GM12873 (cell line): Measurements from ENCODE around the gene SEMA7A.
A peak's percentile ranks its signal among the peaks of the same experiment; 100 is the strongest.

Experiments
- TF ChIP-seq, protein P1 (sequence below): IDR thresholded peaks from 2 replicates; pipeline ENCODE4 v1.5.1; 2012; ENCODE audit warnings: low read depth, mild to moderate bottlenecking, moderate library complexity, low read length, control low read depth; ENCODE audit not compliant: insufficient read depth; ENCODE audit errors: missing control alignments

Gene SEMA7A

DNA sequence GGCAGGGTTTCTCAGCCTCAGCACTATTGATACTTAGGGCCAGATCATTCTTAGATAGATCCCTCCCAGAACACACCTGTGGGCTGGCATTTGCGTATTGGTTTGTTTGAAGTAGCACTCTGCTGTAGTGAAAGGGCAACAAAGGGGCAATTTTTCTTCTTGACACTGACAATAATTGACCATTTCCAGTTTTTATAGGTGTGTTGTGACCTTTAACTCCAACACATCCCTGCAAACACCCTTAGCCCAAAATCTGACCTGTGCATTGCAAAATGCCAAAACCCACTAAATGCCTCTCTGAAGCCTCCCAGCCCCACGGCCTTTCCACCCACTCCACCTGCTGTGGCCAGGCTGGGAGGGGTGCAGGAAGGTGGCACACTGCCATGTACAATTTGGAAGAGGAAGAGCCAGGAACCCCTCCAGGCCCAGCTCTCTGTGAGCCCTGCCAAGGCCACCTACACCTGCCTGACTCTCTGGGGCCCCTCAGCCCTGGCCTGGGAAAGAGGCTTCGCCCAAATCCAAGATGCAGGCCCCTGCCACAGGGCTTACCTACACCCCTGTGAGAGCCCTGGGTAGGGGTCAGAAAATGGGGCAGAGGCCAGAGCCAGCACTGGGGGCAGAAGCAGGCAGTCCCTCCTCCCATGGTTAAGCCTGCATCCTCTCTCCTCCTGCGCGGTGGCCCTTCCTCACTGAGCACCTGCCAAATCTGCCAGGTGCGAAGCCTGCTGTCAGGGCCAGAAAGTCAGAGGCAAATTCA is 56.8 kb downstream of the SEMA7A start:
- TF ChIP-seq, protein P1, sequence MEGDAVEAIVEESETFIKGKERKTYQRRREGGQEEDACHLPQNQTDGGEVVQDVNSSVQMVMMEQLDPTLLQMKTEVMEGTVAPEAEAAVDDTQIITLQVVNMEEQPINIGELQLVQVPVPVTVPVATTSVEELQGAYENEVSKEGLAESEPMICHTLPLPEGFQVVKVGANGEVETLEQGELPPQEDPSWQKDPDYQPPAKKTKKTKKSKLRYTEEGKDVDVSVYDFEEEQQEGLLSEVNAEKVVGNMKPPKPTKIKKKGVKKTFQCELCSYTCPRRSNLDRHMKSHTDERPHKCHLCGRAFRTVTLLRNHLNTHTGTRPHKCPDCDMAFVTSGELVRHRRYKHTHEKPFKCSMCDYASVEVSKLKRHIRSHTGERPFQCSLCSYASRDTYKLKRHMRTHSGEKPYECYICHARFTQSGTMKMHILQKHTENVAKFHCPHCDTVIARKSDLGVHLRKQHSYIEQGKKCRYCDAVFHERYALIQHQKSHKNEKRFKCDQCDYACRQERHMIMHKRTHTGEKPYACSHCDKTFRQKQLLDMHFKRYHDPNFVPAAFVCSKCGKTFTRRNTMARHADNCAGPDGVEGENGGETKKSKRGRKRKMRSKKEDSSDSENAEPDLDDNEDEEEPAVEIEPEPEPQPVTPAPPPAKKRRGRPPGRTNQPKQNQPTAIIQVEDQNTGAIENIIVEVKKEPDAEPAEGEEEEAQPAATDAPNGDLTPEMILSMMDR: no peak

DNA sequence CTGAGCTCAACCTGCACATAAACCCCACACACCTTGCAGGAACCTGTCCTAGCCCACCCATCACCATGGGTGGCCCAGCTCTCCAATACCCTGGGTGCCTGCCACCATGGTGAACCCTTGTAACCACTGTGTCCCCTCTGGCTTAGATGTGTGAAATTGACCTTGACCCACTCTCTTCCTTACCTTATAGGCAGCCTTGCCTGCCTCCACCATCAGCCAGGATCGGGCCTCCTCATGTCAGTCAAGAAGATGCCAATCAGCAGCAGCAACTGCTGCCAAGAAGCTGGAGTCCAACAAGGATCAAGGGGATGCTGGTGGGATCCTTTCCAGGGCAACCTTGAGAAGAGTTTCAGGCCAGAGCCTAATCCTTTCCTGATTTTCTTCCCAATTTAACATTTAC is 57.5 kb downstream of the SEMA7A start:
- TF ChIP-seq, protein P1: no peak

DNA sequence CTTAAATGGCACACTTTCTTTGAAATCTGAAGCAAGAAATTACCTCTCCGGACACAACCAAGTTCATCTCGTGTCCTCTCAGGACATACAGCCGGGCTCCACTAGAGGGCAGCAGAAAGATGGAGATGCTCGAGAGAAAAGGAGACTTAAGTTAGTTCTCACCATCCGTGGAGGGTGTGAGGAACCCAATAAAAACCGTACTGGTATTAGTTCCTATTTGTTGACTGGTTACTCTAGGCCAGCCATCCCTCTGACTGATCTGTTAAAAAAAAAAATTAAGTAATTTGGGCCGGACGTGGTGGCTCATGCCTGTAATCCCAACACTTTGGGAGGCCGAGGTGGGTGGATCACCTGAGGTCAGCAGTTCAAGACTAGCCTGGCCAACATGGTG is 58.5 kb downstream of the SEMA7A start:
- TF ChIP-seq, protein P1: peak; percentile 85

DNA sequence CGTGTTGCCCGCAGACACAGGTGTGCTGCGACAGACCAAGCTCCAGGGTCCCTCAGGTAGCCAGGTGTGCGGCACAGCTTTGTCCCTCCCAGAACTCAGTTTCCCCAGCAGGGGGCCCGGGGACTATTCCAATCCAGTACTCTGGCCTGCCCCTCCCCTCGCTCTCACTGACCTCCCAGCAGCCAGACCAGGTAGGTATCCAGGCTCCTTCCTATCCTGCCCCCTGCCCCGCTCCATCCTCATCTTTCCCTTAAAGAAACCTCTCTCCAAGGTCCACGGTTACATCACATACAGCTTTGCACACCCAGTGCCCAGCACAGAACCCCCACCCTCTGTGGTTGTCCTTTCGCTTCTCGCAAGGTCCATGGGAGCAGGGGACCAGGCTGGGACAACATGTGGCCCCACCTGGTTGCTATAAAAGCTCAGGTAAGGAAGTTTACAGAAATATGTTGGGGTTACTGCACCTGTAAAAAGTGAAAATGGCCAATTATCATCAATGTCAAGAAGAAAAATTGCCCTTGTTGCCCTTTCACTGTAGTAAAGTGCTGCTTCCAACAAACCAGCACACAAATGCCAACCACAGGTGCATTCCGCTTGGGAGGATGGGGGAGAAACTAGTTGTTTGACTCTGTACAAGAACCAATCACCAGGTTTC is 59.0 kb downstream of the SEMA7A start:
- TF ChIP-seq, protein P1: peak; percentile 51

DNA sequence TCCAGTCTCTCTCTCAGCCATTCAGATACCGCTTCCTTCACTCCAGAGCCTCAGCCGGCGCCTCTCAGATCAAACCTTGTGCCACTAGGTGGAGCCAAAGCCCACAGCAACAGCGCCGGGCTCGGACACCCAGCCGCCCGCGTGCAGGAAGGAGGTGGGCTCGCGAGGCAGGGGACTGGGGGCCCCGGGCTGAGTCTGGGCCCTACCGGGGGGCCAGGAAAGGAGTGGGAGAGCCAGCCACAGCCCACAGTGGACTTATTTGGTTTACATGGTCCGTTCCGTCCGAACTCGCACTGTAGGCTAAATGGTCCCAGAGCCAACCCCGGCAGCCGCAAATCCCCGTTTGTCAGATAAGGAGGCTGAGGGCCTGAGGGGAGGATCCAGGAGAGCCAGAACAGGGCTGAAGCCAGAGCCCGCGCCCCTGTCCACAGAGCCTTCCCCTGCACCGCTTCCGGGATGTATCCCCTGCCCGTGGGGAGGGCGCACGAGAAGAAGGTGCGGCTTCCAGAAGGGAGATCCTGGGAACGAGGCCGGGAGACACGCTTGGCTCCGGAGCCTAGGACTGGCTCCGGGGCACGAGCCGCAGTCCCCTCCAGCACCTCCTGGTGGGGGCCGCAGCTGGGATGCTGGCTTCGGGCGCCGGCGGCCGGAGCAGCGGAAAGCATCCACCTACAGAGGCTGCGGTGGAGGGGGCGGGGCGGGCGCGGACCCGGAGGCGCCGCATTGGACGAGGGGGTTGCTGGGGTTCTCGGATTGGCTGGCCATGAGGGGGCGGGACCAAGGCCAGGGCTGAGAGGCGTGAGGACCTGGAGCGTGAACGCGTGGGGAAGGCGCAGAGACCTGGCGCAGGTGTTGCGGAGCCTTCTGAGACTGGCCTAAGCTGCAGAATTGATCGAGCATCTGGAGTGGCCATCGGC is 59.8 kb downstream of the SEMA7A start:
- TF ChIP-seq, protein P1: peak; percentile 78

DNA sequence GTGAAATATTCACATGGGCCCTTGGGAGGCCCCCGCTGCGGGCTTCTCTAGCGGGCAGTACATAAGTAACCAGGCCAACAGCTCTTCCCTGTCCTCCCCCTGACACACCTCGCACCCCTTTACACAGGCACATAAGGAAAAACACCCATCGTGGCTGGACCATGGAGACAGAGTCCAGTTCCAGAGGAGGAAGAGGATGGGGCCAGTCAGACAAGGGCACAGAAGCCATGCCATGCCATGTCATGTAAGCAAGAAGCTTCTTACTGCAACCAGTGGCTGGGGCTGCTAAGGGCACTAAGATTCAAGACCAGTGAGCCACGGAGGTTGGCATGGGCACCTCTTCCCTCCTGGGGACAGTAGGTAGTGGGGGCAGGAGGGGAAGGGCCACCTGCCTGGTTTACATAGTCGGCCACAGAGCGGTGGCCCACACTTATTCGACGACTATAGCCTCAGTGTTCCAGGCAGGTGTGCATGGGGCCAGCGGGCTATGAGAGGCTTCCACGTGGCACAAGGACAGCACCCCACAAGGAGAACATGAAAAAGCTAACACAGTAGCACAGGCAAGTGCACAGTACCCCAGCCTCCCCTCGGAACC is 60.6 kb downstream of the SEMA7A start:
- TF ChIP-seq, protein P1: no peak
